Measurements from ENCODE around the gene ATXN7.

ATXN7 gene

GRCh38 chr3:63995086-63995485 is 131.4 kb downstream of the ATXN7 start:
- H3K36me3 Mint-ChIP-seq = peaks cover 40% of the 10 kb centered on the region
- no peaks in the 10 kb centered on the region for H3K9me3 Mint-ChIP-seq
- H3K4me1 Mint-ChIP-seq = no peaks in the 10 kb centered on the region
- no peak overlapping the region for H3K4me3 Mint-ChIP-seq
- H3K27ac Mint-ChIP-seq = no peak overlapping the region
- no peak for DNase-seq (ENCODE audit: low spot score in 2 of 2)
- H3K27me3 Mint-ChIP-seq = no peaks in the 10 kb centered on the region
- no peak for ATAC-seq (ENCODE audit: low read depth)

GRCh38 chr3:63998852-63999754 is 135.4 kb downstream of the ATXN7 start:
- Mint-ChIP-seq H3K27ac (peak overlapping the region; percentile 5), H3K36me3 (peaks cover 35% of the 10 kb centered on the region), H3K9me3 (no peaks in the 10 kb centered on the region), H3K27me3 (no peaks in the 10 kb centered on the region), H3K4me1 (no peaks in the 10 kb centered on the region), H3K4me3 (no peak overlapping the region)
- ATAC-seq (ENCODE audit: low read depth) = no peak
- DNase-seq (ENCODE audit: low spot score in 2 of 2) = no peak

- no peaks in the 10 kb centered on the region for H3K27me3 Mint-ChIP-seq
- H3K27ac Mint-ChIP-seq = no peak overlapping the region
- ATAC-seq (ENCODE audit: low read depth) = no peak
Observed at GRCh38 chr3:64000453-64001055, 136.9 kb downstream of the ATXN7 start.

GRCh38 chr3:64002233-64002632 is 138.6 kb downstream of the ATXN7 start:
- no peak for ATAC-seq (ENCODE audit: low read depth)
- no peaks in the 10 kb centered on the region for H3K4me1 Mint-ChIP-seq
- H3K27me3 Mint-ChIP-seq = no peaks in the 10 kb centered on the region
- no peaks in the 10 kb centered on the region for H3K9me3 Mint-ChIP-seq
- H3K27ac Mint-ChIP-seq = no peak overlapping the region
- H3K4me3 Mint-ChIP-seq = no peak overlapping the region
- no peak for DNase-seq (ENCODE audit: low spot score in 2 of 2)
- peaks cover 16% of the 10 kb centered on the region for H3K36me3 Mint-ChIP-seq

More at GRCh38 chr3:64000453-64001055, 136.9 kb downstream of the ATXN7 start:
- Mint-ChIP-seq H3K9me3 (no peaks in the 10 kb centered on the region), H3K4me1 (no peaks in the 10 kb centered on the region), H3K4me3 (no peak overlapping the region), H3K36me3 (peaks cover 26% of the 10 kb centered on the region)
- DNase-seq (ENCODE audit: low spot score in 2 of 2) = no peak

- Mint-ChIP-seq H3K27me3 (no peaks in the 10 kb centered on the region), H3K4me1 (no peaks in the 10 kb centered on the region), H3K4me3 (no peak overlapping the region), H3K36me3 (peaks cover 13% of the 10 kb centered on the region), H3K27ac (no peak overlapping the region), H3K9me3 (no peaks in the 10 kb centered on the region)
- ATAC-seq (ENCODE audit: low read depth) (no peak), DNase-seq (ENCODE audit: low spot score in 2 of 2) (no peak)
Observed at GRCh38 chr3:64003589-64003988, 139.9 kb downstream of the ATXN7 start.

- ATAC-seq (ENCODE audit: low read depth) = no peak
- H3K27ac Mint-ChIP-seq = peak overlapping the region; percentile 7
- no peak overlapping the region for H3K4me3 Mint-ChIP-seq
- H3K9me3 Mint-ChIP-seq = no peaks in the 10 kb centered on the region
- peaks cover 21% of the 10 kb centered on the region for H3K36me3 Mint-ChIP-seq
- no peaks in the 10 kb centered on the region for H3K27me3 Mint-ChIP-seq
- DNase-seq (ENCODE audit: low spot score in 2 of 2) = no peak
- H3K4me1 Mint-ChIP-seq = peaks cover 7% of the 10 kb centered on the region
Observed at GRCh38 chr3:64008017-64008416, 144.3 kb downstream of the ATXN7 start.

- H3K36me3 Mint-ChIP-seq = peaks cover 25% of the 10 kb centered on the region
- H3K9me3 Mint-ChIP-seq = no peaks in the 10 kb centered on the region
- H3K4me3 Mint-ChIP-seq = no peak overlapping the region
- peaks cover 7% of the 10 kb centered on the region for H3K4me1 Mint-ChIP-seq
- no peaks in the 10 kb centered on the region for H3K27me3 Mint-ChIP-seq
- ATAC-seq (ENCODE audit: low read depth) (no peak), DNase-seq (ENCODE audit: low spot score in 2 of 2) (no peak)
- peak overlapping the region; percentile 60 for H3K27ac Mint-ChIP-seq
Observed at GRCh38 chr3:64008487-64009351, 145.1 kb downstream of the ATXN7 start.

- no peaks in the 10 kb centered on the region for H3K9me3 Mint-ChIP-seq
- H3K4me3 Mint-ChIP-seq = no peak overlapping the region
- no peaks in the 10 kb centered on the region for H3K27me3 Mint-ChIP-seq
- peak overlapping the region; percentile 60 for H3K27ac Mint-ChIP-seq
- no peak for ATAC-seq (ENCODE audit: low read depth)
- H3K36me3 Mint-ChIP-seq = peaks cover 30% of the 10 kb centered on the region
- no peak for DNase-seq (ENCODE audit: low spot score in 2 of 2)
- H3K4me1 Mint-ChIP-seq = peaks cover 7% of the 10 kb centered on the region
Observed at GRCh38 chr3:64009528-64009927, 145.9 kb downstream of the ATXN7 start.

GRCh38 chr3:64010199-64010598 is 146.5 kb downstream of the ATXN7 start:
- H3K27ac Mint-ChIP-seq = no peak overlapping the region
- DNase-seq (ENCODE audit: low spot score in 2 of 2) (no peak), ATAC-seq (ENCODE audit: low read depth) (no peak)
- peaks cover 34% of the 10 kb centered on the region for H3K36me3 Mint-ChIP-seq
- no peaks in the 10 kb centered on the region for H3K9me3 Mint-ChIP-seq
- no peaks in the 10 kb centered on the region for H3K27me3 Mint-ChIP-seq
- no peak overlapping the region for H3K4me3 Mint-ChIP-seq
- peaks cover 10% of the 10 kb centered on the region for H3K4me1 Mint-ChIP-seq

GRCh38 chr3:64011685-64012084 is 148.0 kb downstream of the ATXN7 start:
- no peaks in the 10 kb centered on the region for H3K9me3 Mint-ChIP-seq
- H3K27ac Mint-ChIP-seq = peak overlapping the region; percentile 9
- H3K27me3 Mint-ChIP-seq = no peaks in the 10 kb centered on the region
- ATAC-seq (ENCODE audit: low read depth) (no peak), DNase-seq (ENCODE audit: low spot score in 2 of 2) (no peak)
- peaks cover 10% of the 10 kb centered on the region for H3K4me1 Mint-ChIP-seq
- peaks cover 36% of the 10 kb centered on the region for H3K36me3 Mint-ChIP-seq
- no peak overlapping the region for H3K4me3 Mint-ChIP-seq

- Mint-ChIP-seq H3K27me3 (no peaks in the 10 kb centered on the region), H3K4me3 (no peak overlapping the region), H3K36me3 (peaks cover 42% of the 10 kb centered on the region), H3K27ac (peak overlapping the region; percentile 37), H3K9me3 (no peaks in the 10 kb centered on the region), H3K4me1 (peaks cover 15% of the 10 kb centered on the region)
- DNase-seq (ENCODE audit: low spot score in 2 of 2) (no peak), ATAC-seq (ENCODE audit: low read depth) (no peak)
Observed at GRCh38 chr3:64016941-64017620, 153.4 kb downstream of the ATXN7 start.

- H3K27me3 Mint-ChIP-seq = no peaks in the 10 kb centered on the region
- DNase-seq (ENCODE audit: low spot score in 2 of 2) (no peak), ATAC-seq (ENCODE audit: low read depth) (no peak)
- H3K4me1 Mint-ChIP-seq = peaks cover 20% of the 10 kb centered on the region
- peaks cover 27% of the 10 kb centered on the region for H3K36me3 Mint-ChIP-seq
- H3K9me3 Mint-ChIP-seq = no peaks in the 10 kb centered on the region
- no peak overlapping the region for H3K27ac Mint-ChIP-seq
- H3K4me3 Mint-ChIP-seq = no peak overlapping the region
Observed at GRCh38 chr3:64019271-64019670, 155.6 kb downstream of the ATXN7 start.

GRCh38 chr3:64019879-64020278 is 156.2 kb downstream of the ATXN7 start:
- no peak for DNase-seq (ENCODE audit: low spot score in 2 of 2)
- Mint-ChIP-seq H3K9me3 (no peaks in the 10 kb centered on the region), H3K36me3 (peaks cover 21% of the 10 kb centered on the region), H3K4me3 (no peak overlapping the region), H3K4me1 (peaks cover 17% of the 10 kb centered on the region), H3K27me3 (no peaks in the 10 kb centered on the region), H3K27ac (no peak overlapping the region)
- no peak for ATAC-seq (ENCODE audit: low read depth)

Data from memory B cell (primary cell).